ENCODE data around the gene IAH1. TPM values are rescaled to one million over a fixed set of nuclear protein-coding genes. Genes with fewer than 3 reads are reported as not detected.

IAH1 gene
- polyA plus RNA-seq (ENCODE audit: insufficient read length in 12 of 12): 100 to 1,000 TPM in 1 of 12 donors, 10 to 100 TPM in 11; 42.2 to 668 (median 57.3) TPM
- long read RNA-seq, donor 1, transcript IAH1-215 (6 exons, 1,266 nt): major isoform, 24 of 55 reads
- long read RNA-seq, donor 1, transcript IAH1-202 (5 exons, 2,137 nt): minor isoform, 6 of 55 reads
- long read RNA-seq, donor 1, partial matches to known transcripts: 21 of 55 reads
- long read RNA-seq, donor 1, other reads (novel, unspliced or antisense): 0 of 55 reads
- long read RNA-seq, donor 2, transcript IAH1-215 (6 exons, 1,266 nt): major isoform, 25 of 34 reads
- long read RNA-seq, donor 2, transcript IAH1-202 (5 exons, 2,137 nt): minor isoform, 5 of 34 reads
- long read RNA-seq, donor 2, partial matches to known transcripts: 0 of 34 reads
- long read RNA-seq, donor 2, other reads (novel, unspliced or antisense): 0 of 34 reads
- long read RNA-seq, donor 3, transcript IAH1-215 (6 exons, 1,266 nt): major isoform, 17 of 23 reads
- long read RNA-seq, donor 3, partial matches to known transcripts: 0 of 23 reads
- long read RNA-seq, donor 3, other reads (novel, unspliced or antisense): 0 of 23 reads
- long read RNA-seq, donor 4, transcript IAH1-215 (6 exons, 1,266 nt): major isoform, 15 of 16 reads
- long read RNA-seq, donor 4, partial matches to known transcripts: 0 of 16 reads
- long read RNA-seq, donor 4, other reads (novel, unspliced or antisense): 0 of 16 reads
- long read RNA-seq, donor 5, transcript IAH1-202 (5 exons, 2,137 nt): minor isoform, 6 of 49 reads
- long read RNA-seq, donor 5, transcript IAH1-215 (6 exons, 1,266 nt): major isoform, 39 of 49 reads
- long read RNA-seq, donor 5, partial matches to known transcripts: 0 of 49 reads
- long read RNA-seq, donor 5, other reads (novel, unspliced or antisense): 0 of 49 reads
- long read RNA-seq, donor 6, transcript IAH1-215 (6 exons, 1,266 nt): major isoform, 14 of 21 reads
- long read RNA-seq, donor 6, partial matches to known transcripts: 0 of 21 reads
- long read RNA-seq, donor 6, other reads (novel, unspliced or antisense): 0 of 21 reads
- long read RNA-seq, donor 7, transcript IAH1-215 (6 exons, 1,266 nt): major isoform, 7 of 33 reads
- long read RNA-seq, donor 7, partial matches to known transcripts: 23 of 33 reads
- long read RNA-seq, donor 7, other reads (novel, unspliced or antisense): 0 of 33 reads
- long read RNA-seq, donor 8, transcript IAH1-215 (6 exons, 1,266 nt): major isoform, 22 of 28 reads
- long read RNA-seq, donor 8, partial matches to known transcripts: 0 of 28 reads
- long read RNA-seq, donor 8, other reads (novel, unspliced or antisense): 0 of 28 reads
- long read RNA-seq, donor 9, transcript IAH1-215 (6 exons, 1,266 nt): major isoform, 23 of 25 reads
- long read RNA-seq, donor 9, partial matches to known transcripts: 0 of 25 reads
- long read RNA-seq, donor 9, other reads (novel, unspliced or antisense): 0 of 25 reads
- long read RNA-seq, donor 10, transcript IAH1-215 (6 exons, 1,266 nt): major isoform, 25 of 50 reads
- long read RNA-seq, donor 10, partial matches to known transcripts: 23 of 50 reads
- long read RNA-seq, donor 10, other reads (novel, unspliced or antisense): 0 of 50 reads
- long read RNA-seq, donor 11, transcript IAH1-215 (6 exons, 1,266 nt): major isoform, 19 of 23 reads
- long read RNA-seq, donor 11, partial matches to known transcripts: 0 of 23 reads
- long read RNA-seq, donor 11, other reads (novel, unspliced or antisense): 0 of 23 reads

- DNase-seq: peak; percentile 28
These were observed at the start of gene IAH1 for GRCh38 chr2:9474361-9475057. TSS of gene IAH1 (plus strand) at chr2:9474551. CDS start at chr2:9474567, 16 bp downstream.

- DNase-seq: no peak
These were observed 45.3 kb upstream of the IAH1 start for GRCh38 chr2:9428965-9429577.

- no peak for DNase-seq
These were observed 43.7 kb upstream of the IAH1 start for GRCh38 chr2:9430316-9431293.

- DNase-seq: no peak
These were observed 39.9 kb upstream of the IAH1 start for GRCh38 chr2:9434489-9434888.

- no peak for DNase-seq
These were observed 34.8 kb upstream of the IAH1 start for GRCh38 chr2:9439536-9439935.

GRCh38 chr2:9440058-9440727 is 34.2 kb upstream of the IAH1 start:
- no peak for DNase-seq

GRCh38 chr2:9441556-9441955 is 32.8 kb upstream of the IAH1 start:
- no peak for DNase-seq

- no peak for DNase-seq
These were observed 30.8 kb upstream of the IAH1 start for GRCh38 chr2:9443526-9443925.

- no peak for DNase-seq
These were observed 29.3 kb upstream of the IAH1 start for GRCh38 chr2:9445089-9445488.

GRCh38 chr2:9451231-9451630 is 23.1 kb upstream of the IAH1 start:
- DNase-seq: no peak

- DNase-seq: no peak
These were observed 13.8 kb upstream of the IAH1 start for GRCh38 chr2:9460441-9461017.

GRCh38 chr2:9461079-9461478 is 13.3 kb upstream of the IAH1 start:
- no peak for DNase-seq

GRCh38 chr2:9462313-9462712 is 12.0 kb upstream of the IAH1 start:
- no peak for DNase-seq

- DNase-seq: no peak
These were observed 11.3 kb upstream of the IAH1 start for GRCh38 chr2:9462886-9463697.

GRCh38 chr2:9463698-9464034 is 10.7 kb upstream of the IAH1 start:
- DNase-seq: no peak

- no peak for DNase-seq
These were observed 9.2 kb upstream of the IAH1 start for GRCh38 chr2:9465170-9465569.

GRCh38 chr2:9466147-9466683 is 8.1 kb upstream of the IAH1 start:
- DNase-seq: no peak
